ENCODE results near the gene LIPT1.
"Not testable (repeated sequence)": the region's sequence is repeated elsewhere in the genome, so short reads cannot be mapped to it uniquely, and the experiment has no call there.

DNA sequence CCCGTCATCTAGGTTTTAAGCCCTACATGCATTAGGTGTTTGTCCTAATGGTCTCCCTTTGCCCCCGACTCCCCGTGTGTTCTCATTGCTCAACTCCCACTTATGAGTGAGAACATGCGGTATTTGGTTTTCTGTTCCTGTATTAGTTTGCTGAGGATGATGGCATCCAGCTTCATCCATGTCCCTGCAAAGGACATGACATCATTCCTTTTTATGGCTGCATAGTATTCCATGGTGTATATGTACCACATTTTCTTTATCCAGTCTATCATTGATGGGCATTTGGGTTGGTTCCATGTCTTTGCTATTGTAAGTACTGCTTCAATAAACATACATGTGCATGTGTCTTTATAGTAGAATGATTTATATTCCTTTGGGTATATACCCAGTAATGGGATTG is 37.6 kb downstream of the LIPT1 start:
- not testable (repeated sequence) for TF ChIP-seq ARNT (IDR thresholded peaks at IDR 0.05); SP1 (IDR thresholded peaks at IDR 0.05); FOXA1 (IDR thresholded peaks at IDR 0.05); BHLHE40 (IDR thresholded peaks at IDR 0.05; ENCODE audit: borderline replicate concordance); ELF4 (IDR thresholded peaks at IDR 0.05); L3MBTL2 (conservative IDR thresholded peaks at IDR 0.05); ZNF384 (IDR thresholded peaks at IDR 0.05); FOXK2 (IDR thresholded peaks at IDR 0.05)
- TF ChIP-seq, protein P1, sequence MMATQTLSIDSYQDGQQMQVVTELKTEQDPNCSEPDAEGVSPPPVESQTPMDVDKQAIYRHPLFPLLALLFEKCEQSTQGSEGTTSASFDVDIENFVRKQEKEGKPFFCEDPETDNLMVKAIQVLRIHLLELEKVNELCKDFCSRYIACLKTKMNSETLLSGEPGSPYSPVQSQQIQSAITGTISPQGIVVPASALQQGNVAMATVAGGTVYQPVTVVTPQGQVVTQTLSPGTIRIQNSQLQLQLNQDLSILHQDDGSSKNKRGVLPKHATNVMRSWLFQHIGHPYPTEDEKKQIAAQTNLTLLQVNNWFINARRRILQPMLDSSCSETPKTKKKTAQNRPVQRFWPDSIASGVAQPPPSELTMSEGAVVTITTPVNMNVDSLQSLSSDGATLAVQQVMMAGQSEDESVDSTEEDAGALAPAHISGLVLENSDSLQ (IDR thresholded peaks at IDR 0.05) = not testable (repeated sequence)
